ENCODE measurements around the gene SCNN1B.

SCNN1B gene

GRCh38 chr16:23327836-23328235 lies 25.7 kb downstream of the SCNN1B start:
- H3K9ac ChIP-seq (ENCODE audit: low read depth, low read length), result no peak overlapping the region
- H3K4me1 ChIP-seq (ENCODE audit: insufficient read depth, low read length), result no peaks in the 10 kb centered on the region
- H3K9me3 ChIP-seq (ENCODE audit: insufficient read depth, low read depth, low read length), result no peaks in the 10 kb centered on the region
- H3K27me3 ChIP-seq (ENCODE audit: insufficient read depth, low read length), result no peaks in the 10 kb centered on the region
- H3K36me3 ChIP-seq (ENCODE audit: insufficient read depth, low read depth, low read length), result no peaks in the 10 kb centered on the region
- H3K27ac ChIP-seq (ENCODE audit: low read length), result no peak overlapping the region
- no peak overlapping the region for H3K4me3 ChIP-seq (ENCODE audit: low read length)

- H3K9me3 ChIP-seq (ENCODE audit: insufficient read depth, low read depth, low read length), result no peaks in the 10 kb centered on the region
- H3K9ac ChIP-seq (ENCODE audit: low read depth, low read length), result no peak overlapping the region
- H3K4me1 ChIP-seq (ENCODE audit: insufficient read depth, low read length), result no peaks in the 10 kb centered on the region
- H3K27me3 ChIP-seq (ENCODE audit: insufficient read depth, low read length), result no peaks in the 10 kb centered on the region
- H3K4me3 ChIP-seq (ENCODE audit: low read length), result no peak overlapping the region
- H3K36me3 ChIP-seq (ENCODE audit: insufficient read depth, low read depth, low read length), result no peaks in the 10 kb centered on the region
- no peak overlapping the region for H3K27ac ChIP-seq (ENCODE audit: low read length)
Measured at GRCh38 chr16:23330161-23330560, 28.1 kb downstream of the SCNN1B start.

DNA sequence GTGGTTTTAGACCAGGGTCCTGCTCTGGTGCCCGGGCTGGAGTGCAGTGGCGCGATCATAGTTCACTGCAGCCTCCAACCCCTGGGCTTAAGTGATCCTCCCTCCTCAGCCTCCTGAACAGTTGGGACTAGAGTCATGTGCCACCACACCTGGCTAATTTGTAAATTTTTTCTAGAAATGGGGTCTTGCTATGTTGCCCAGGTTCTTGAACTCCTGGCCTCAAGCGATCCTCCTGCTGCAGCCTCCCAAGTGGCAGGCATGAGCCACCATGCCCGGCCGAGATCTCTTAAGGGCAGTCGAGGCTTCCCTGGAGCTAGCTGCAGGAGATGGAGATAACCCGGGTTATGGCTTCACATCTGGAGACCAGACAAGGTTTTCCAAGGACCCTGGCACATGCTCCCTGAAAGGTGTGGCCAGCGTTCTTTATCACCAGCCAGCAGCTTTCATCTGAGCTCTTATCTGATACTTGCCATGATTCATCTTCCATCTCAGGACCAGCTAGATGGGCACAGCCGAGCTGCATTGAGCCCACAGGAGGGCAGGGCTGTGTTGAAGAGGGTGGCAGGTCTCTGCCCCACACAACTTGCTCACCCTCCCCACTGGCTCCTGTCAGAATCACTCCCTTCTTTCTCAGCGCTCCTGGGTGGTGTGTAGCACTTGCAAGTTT lies 28.6 kb downstream of the SCNN1B start:
- Histone ChIP-seq H3K4me1 (ENCODE audit: insufficient read depth, low read length) (no peaks in the 10 kb centered on the region), H3K9me3 (ENCODE audit: insufficient read depth, low read depth, low read length) (no peaks in the 10 kb centered on the region), H3K27ac (ENCODE audit: low read length) (no peak overlapping the region), H3K9ac (ENCODE audit: low read depth, low read length) (no peak overlapping the region), H3K27me3 (ENCODE audit: insufficient read depth, low read length) (no peaks in the 10 kb centered on the region), H3K36me3 (ENCODE audit: insufficient read depth, low read depth, low read length) (no peaks in the 10 kb centered on the region), H3K4me3 (ENCODE audit: low read length) (no peak overlapping the region)

DNA sequence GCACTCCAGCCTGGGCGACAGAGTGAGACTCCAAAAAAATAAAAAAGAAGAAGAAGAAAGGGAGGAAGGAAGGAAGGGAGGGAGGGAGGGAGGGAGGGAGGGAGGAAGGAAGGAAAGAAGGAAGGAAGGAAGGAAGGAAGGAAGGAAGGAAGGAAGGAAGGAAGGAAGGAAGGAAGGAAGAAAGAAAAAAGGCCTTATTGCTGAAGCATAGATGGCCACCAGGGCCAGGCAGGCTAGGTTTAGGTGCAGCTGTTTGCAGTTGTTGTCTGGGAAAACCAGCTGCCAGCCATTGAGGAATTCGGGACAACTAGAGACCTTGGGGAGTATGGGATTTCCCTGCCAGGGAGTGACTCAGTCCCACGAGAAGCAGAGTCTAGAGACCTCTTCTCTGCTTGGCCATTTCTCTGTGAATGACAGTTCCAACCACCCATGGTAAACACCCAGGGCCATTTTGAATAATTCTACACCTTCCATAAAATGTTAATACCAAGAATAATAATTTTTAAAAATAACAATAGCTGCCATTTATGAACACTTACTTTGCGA lies 31.0 kb downstream of the SCNN1B start:
- Histone ChIP-seq H3K4me1 (ENCODE audit: insufficient read depth, low read length) (no peaks in the 10 kb centered on the region), H3K9ac (ENCODE audit: low read depth, low read length) (no peak overlapping the region), H3K27me3 (ENCODE audit: insufficient read depth, low read length) (no peaks in the 10 kb centered on the region), H3K4me3 (ENCODE audit: low read length) (no peak overlapping the region), H3K27ac (ENCODE audit: low read length) (no peak overlapping the region), H3K36me3 (ENCODE audit: insufficient read depth, low read depth, low read length) (no peaks in the 10 kb centered on the region), H3K9me3 (ENCODE audit: insufficient read depth, low read depth, low read length) (no peaks in the 10 kb centered on the region)

- no peak overlapping the region for H3K4me3 ChIP-seq (ENCODE audit: low read length)
- no peaks in the 10 kb centered on the region for H3K36me3 ChIP-seq (ENCODE audit: insufficient read depth, low read depth, low read length)
- H3K9ac ChIP-seq (ENCODE audit: low read depth, low read length), result no peak overlapping the region
- no peaks in the 10 kb centered on the region for H3K27me3 ChIP-seq (ENCODE audit: insufficient read depth, low read length)
- H3K27ac ChIP-seq (ENCODE audit: low read length), result no peak overlapping the region
- no peaks in the 10 kb centered on the region for H3K4me1 ChIP-seq (ENCODE audit: insufficient read depth, low read length)
- no peaks in the 10 kb centered on the region for H3K9me3 ChIP-seq (ENCODE audit: insufficient read depth, low read depth, low read length)
Measured at GRCh38 chr16:23333831-23334456, 31.8 kb downstream of the SCNN1B start.

- Histone ChIP-seq H3K27ac (ENCODE audit: low read length) (no peak overlapping the region), H3K4me1 (ENCODE audit: insufficient read depth, low read length) (no peaks in the 10 kb centered on the region), H3K4me3 (ENCODE audit: low read length) (no peak overlapping the region), H3K36me3 (ENCODE audit: insufficient read depth, low read depth, low read length) (no peaks in the 10 kb centered on the region), H3K9ac (ENCODE audit: low read depth, low read length) (no peak overlapping the region), H3K27me3 (ENCODE audit: insufficient read depth, low read length) (no peaks in the 10 kb centered on the region), H3K9me3 (ENCODE audit: insufficient read depth, low read depth, low read length) (no peaks in the 10 kb centered on the region)
Measured at GRCh38 chr16:23334457-23334853, 32.4 kb downstream of the SCNN1B start.

- Histone ChIP-seq H3K9ac (ENCODE audit: low read depth, low read length) (no peak overlapping the region), H3K9me3 (ENCODE audit: insufficient read depth, low read depth, low read length) (no peaks in the 10 kb centered on the region), H3K4me3 (ENCODE audit: low read length) (no peak overlapping the region), H3K27ac (ENCODE audit: low read length) (no peak overlapping the region), H3K36me3 (ENCODE audit: insufficient read depth, low read depth, low read length) (no peaks in the 10 kb centered on the region), H3K27me3 (ENCODE audit: insufficient read depth, low read length) (no peaks in the 10 kb centered on the region), H3K4me1 (ENCODE audit: insufficient read depth, low read length) (no peaks in the 10 kb centered on the region)
Measured at GRCh38 chr16:23334950-23335349, 32.8 kb downstream of the SCNN1B start.

- Histone ChIP-seq H3K27me3 (ENCODE audit: insufficient read depth, low read length) (no peaks in the 10 kb centered on the region), H3K27ac (ENCODE audit: low read length) (no peak overlapping the region), H3K4me3 (ENCODE audit: low read length) (no peak overlapping the region), H3K9ac (ENCODE audit: low read depth, low read length) (no peak overlapping the region), H3K4me1 (ENCODE audit: insufficient read depth, low read length) (no peaks in the 10 kb centered on the region), H3K9me3 (ENCODE audit: insufficient read depth, low read depth, low read length) (no peaks in the 10 kb centered on the region), H3K36me3 (ENCODE audit: insufficient read depth, low read depth, low read length) (no peaks in the 10 kb centered on the region)
Measured at GRCh38 chr16:23337836-23338550, 35.9 kb downstream of the SCNN1B start.

DNA sequence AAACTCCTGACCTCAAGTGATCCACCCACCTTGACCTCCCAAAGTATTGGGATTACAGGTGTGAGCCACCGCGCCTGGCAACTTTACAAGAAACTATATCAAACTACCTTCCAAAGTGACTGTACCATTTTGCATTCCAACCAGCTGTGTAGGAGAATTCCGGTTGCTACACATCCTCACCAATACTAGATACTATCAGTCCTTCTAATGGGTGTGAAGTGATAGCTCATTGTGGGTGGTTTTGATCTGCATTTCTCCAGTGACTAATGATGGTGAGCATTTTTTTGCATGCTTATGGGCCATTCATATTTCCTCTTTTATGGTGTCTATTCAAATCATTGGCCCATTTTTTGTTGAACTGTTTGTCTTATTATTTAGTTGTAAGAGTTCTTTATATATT lies 37.7 kb downstream of the SCNN1B start:
- Histone ChIP-seq H3K4me3 (ENCODE audit: low read length) (no peak overlapping the region), H3K9ac (ENCODE audit: low read depth, low read length) (no peak overlapping the region), H3K27ac (ENCODE audit: low read length) (no peak overlapping the region), H3K4me1 (ENCODE audit: insufficient read depth, low read length) (peaks cover 4% of the 10 kb centered on the region; the same call in 1 of the 2 replicates), H3K9me3 (ENCODE audit: insufficient read depth, low read depth, low read length) (no peaks in the 10 kb centered on the region), H3K36me3 (ENCODE audit: insufficient read depth, low read depth, low read length) (no peaks in the 10 kb centered on the region), H3K27me3 (ENCODE audit: insufficient read depth, low read length) (no peaks in the 10 kb centered on the region)

DNA sequence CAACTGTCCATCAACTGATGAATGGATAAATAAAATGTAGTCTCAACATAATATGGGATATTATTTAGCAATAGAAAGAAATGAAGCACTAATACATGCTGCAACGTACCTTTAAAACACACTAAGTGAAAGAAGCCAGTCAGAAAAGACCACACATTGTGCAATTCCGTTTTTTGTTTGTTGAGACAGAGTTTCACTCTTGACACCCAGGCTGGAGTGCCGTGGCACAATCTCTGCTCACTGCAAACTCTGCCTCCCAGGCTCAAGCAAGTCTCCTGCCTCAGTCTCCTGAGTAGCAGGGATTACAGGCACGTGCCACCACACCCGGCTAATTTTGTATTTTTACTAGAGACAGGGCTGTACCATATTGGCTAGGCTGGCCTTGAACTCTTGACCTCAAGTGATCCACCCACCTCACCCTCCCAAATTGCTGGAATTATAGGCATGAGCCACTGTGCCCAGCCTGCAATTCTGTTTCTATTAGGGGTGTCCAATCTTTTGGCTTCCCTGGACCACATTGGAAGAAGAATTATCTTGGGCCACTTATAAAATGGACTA lies 40.1 kb downstream of the SCNN1B start:
- H3K27ac ChIP-seq (ENCODE audit: low read length), result no peak overlapping the region
- H3K4me1 ChIP-seq (ENCODE audit: insufficient read depth, low read length), result peaks cover 4% of the 10 kb centered on the region; the same call in 1 of the 2 replicates
- H3K9ac ChIP-seq (ENCODE audit: low read depth, low read length), result no peak overlapping the region
- no peaks in the 10 kb centered on the region for H3K36me3 ChIP-seq (ENCODE audit: insufficient read depth, low read depth, low read length)
- no peaks in the 10 kb centered on the region for H3K9me3 ChIP-seq (ENCODE audit: insufficient read depth, low read depth, low read length)
- no peak overlapping the region for H3K4me3 ChIP-seq (ENCODE audit: low read length)
- no peaks in the 10 kb centered on the region for H3K27me3 ChIP-seq (ENCODE audit: insufficient read depth, low read length)

GRCh38 chr16:23343643-23344612 lies 41.8 kb downstream of the SCNN1B start:
- Histone ChIP-seq H3K9ac (ENCODE audit: low read depth, low read length) (no peak overlapping the region), H3K36me3 (ENCODE audit: insufficient read depth, low read depth, low read length) (no peaks in the 10 kb centered on the region), H3K4me3 (ENCODE audit: low read length) (no peak overlapping the region), H3K4me1 (ENCODE audit: insufficient read depth, low read length) (peaks cover 4% of the 10 kb centered on the region; the same call in 1 of the 2 replicates), H3K27me3 (ENCODE audit: insufficient read depth, low read length) (no peaks in the 10 kb centered on the region), H3K9me3 (ENCODE audit: insufficient read depth, low read depth, low read length) (no peaks in the 10 kb centered on the region), H3K27ac (ENCODE audit: low read length) (no peak overlapping the region)

Measured in iPS-20b (cell line).